Endothelial cell (in vitro differentiated cells): ENCODE measurements around the gene DST. TPM values are rescaled to one million over a fixed set of nuclear protein-coding genes. Genes with fewer than 3 reads are reported as not detected.
A peak's percentile ranks its signal among the peaks of the same experiment; 100 is the strongest.
"Not testable (repeated sequence)": the region's sequence is repeated elsewhere in the genome, so short reads cannot be mapped to it uniquely, and the experiment has no call there.

Source experiments
- DNase-seq: peaks from one replicate; pipeline ENCODE4 v3.0.0; 2021; ENCODE audit warnings: low spot score
- H3K27ac Mint-ChIP-seq: one replicate; pipeline ENCODE4 v1.8.0; 2021; ENCODE audit warnings: mixed read lengths, inconsistent platforms; ENCODE audit not compliant: unreplicated experiment
- H3K27me3 Mint-ChIP-seq: one replicate; pipeline ENCODE4 v1.8.0; 2021; ENCODE audit warnings: mild to moderate bottlenecking, moderate library complexity, mixed read lengths, inconsistent platforms; ENCODE audit not compliant: unreplicated experiment
- H3K36me3 Mint-ChIP-seq: one replicate; pipeline ENCODE4 v1.8.0; 2021; ENCODE audit warnings: mild to moderate bottlenecking, low read depth, mixed read lengths, inconsistent platforms; ENCODE audit not compliant: unreplicated experiment
- H3K4me1 Mint-ChIP-seq: one replicate; pipeline ENCODE4 v1.8.0; 2021; ENCODE audit warnings: mild to moderate bottlenecking, mixed read lengths, inconsistent platforms; ENCODE audit not compliant: unreplicated experiment
- H3K4me3 Mint-ChIP-seq: one replicate; pipeline ENCODE4 v1.8.0; 2021; ENCODE audit warnings: mild to moderate bottlenecking, mixed read lengths, inconsistent platforms; ENCODE audit not compliant: unreplicated experiment
- H3K9me3 Mint-ChIP-seq: one replicate; pipeline ENCODE4 v1.8.0; 2021; ENCODE audit warnings: mixed read lengths, inconsistent platforms; ENCODE audit not compliant: unreplicated experiment
- CTCF ChIP-seq: fragments of 200-600 bp; sonication (generic); IDR thresholded peaks from one replicate; pipeline ENCODE4 v1.5.0; 2021; ENCODE audit warnings: antibody characterized with exemption; ENCODE audit not compliant: unreplicated experiment
- total RNA-seq: library from RNA; stranded (reverse); fragmentation: NEBNext Ultra II Directional; extraction: Animal tissue kit (Norgen Biotek cat#: 25700); gene quantifications from one replicate; pipeline ENCODE4 v1.2.1, GENCODE V29; 2021; ENCODE audit not compliant: unreplicated experiment

The DST gene
- total RNA-seq, 1 donor from 2014 or later = 284 TPM

- Mint-ChIP-seq H3K36me3 (peaks cover 28% of the 10 kb centered on the region), H3K9me3 (no peaks in the 10 kb centered on the region), H3K4me3 (peak overlapping the region; percentile 51), H3K4me1 (no peaks in the 10 kb centered on the region), H3K27me3 (no peaks in the 10 kb centered on the region), H3K27ac (no peak overlapping the region)
- no peak for TF ChIP-seq CTCF
- no peak for DNase-seq
Observed at GRCh38 chr6:56497240-56497639, 145.4 kb downstream of the DST start.

DNA sequence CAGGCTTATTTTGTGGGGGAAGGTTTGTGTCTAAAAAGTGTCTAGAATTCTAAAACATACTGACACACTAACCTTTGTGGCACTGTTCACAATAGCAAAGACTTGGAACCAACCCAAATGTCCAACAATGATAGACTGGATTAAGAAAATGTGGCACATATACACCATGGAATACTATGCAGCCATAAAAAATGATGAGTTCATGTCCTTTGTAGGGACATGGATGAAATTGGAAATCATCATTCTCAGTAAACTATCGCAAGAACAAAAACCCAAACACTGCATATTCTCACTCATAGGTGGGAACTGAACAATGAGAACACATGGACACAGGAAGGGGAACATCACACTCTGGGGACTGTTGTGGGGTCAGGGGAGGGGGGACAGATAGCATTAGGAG, 146.0 kb downstream of the DST start:
- not testable (repeated sequence) for DNase-seq, H3K9me3 Mint-ChIP-seq, H3K4me1 Mint-ChIP-seq, H3K27ac Mint-ChIP-seq, H3K4me3 Mint-ChIP-seq, H3K27me3 Mint-ChIP-seq
- H3K36me3 Mint-ChIP-seq = peaks cover 33% of the 10 kb centered on the region

GRCh38 chr6:56495654-56496053, 147.0 kb downstream of the DST start:
- Mint-ChIP-seq H3K36me3 (peaks cover 33% of the 10 kb centered on the region), H3K27ac (no peak overlapping the region), H3K9me3 (no peaks in the 10 kb centered on the region), H3K4me3 (no peak overlapping the region), H3K4me1 (no peaks in the 10 kb centered on the region), H3K27me3 (no peaks in the 10 kb centered on the region)
- no peak for TF ChIP-seq CTCF
- DNase-seq = no peak

- no peak for DNase-seq
- TF ChIP-seq CTCF = no peak
Observed at GRCh38 chr6:56491606-56492328, 150.9 kb downstream of the DST start.

GRCh38 chr6:56490993-56491392, 151.7 kb downstream of the DST start:
- no peaks in the 10 kb centered on the region for H3K27me3 Mint-ChIP-seq
- no peak for DNase-seq
- no peak for TF ChIP-seq CTCF
- H3K4me3 Mint-ChIP-seq = no peak overlapping the region
- H3K9me3 Mint-ChIP-seq = no peaks in the 10 kb centered on the region
- peaks cover 20% of the 10 kb centered on the region for H3K36me3 Mint-ChIP-seq
- H3K27ac Mint-ChIP-seq = no peak overlapping the region
- no peaks in the 10 kb centered on the region for H3K4me1 Mint-ChIP-seq

More at GRCh38 chr6:56491606-56492328, 150.9 kb downstream of the DST start:
- Mint-ChIP-seq H3K36me3 (peaks cover 20% of the 10 kb centered on the region), H3K4me3 (no peak overlapping the region), H3K4me1 (no peaks in the 10 kb centered on the region), H3K9me3 (no peaks in the 10 kb centered on the region), H3K27me3 (no peaks in the 10 kb centered on the region), H3K27ac (peak overlapping the region; percentile 57)
